AG20443 (cell line): Measurements from ENCODE around the gene LHX8.

ENCODE experiments used
- DNase-seq: peaks from one replicate; pipeline ENCODE4 v3.0.0; 2012; ENCODE audit warnings: low spot score, mixed read lengths

LHX8 gene

GRCh38 chr1:75203415-75204277 lies 69.5 kb downstream of the LHX8 start:
- peak; percentile 48 for DNase-seq

- DNase-seq, result no peak
Observed at GRCh38 chr1:75208862-75209261, 74.7 kb downstream of the LHX8 start.
